HAP-1 (cell line): ENCODE data around the gene SCNN1G.

Experiments used
- DNase-seq, 2 experiments: peaks; one replicate each; pipeline ENCODE4 v3.0.0-alpha.2; 2016 to 2020; ENCODE audit warnings: low spot score in 2 of 2
- H3K27me3 ChIP-seq: fragments of 250-450 bp; sonication (Bioruptor Pico); 2 replicates; pipeline ENCODE4 v1.5.1; 2020; ENCODE audit warnings: low read depth, mild to moderate bottlenecking, moderate library complexity
- H3K36me3 ChIP-seq: fragments of 250-450 bp; sonication (Bioruptor Pico); replicated peaks from 2 replicates; pipeline ENCODE4 v1.5.1; 2020; ENCODE audit warnings: mild to moderate bottlenecking
- H3K4me1 ChIP-seq: fragments of 250-450 bp; sonication (Bioruptor Pico); 2 replicates; pipeline ENCODE4 v1.5.1; 2020; ENCODE audit warnings: mild to moderate bottlenecking
- H3K4me3 ChIP-seq: fragments of 250-450 bp; sonication (Bioruptor Pico); 2 replicates; pipeline ENCODE4 v1.5.1; 2020; ENCODE audit warnings: mild to moderate bottlenecking, moderate library complexity
- H3K9me3 ChIP-seq: fragments of 250-450 bp; sonication (Bioruptor Pico); 2 replicates; pipeline ENCODE4 v1.5.1; 2020; ENCODE audit warnings: mild to moderate bottlenecking, moderate library complexity
- in situ Hi-C: fragments of 300-500 bp; cut with MboI; formaldehyde crosslinking; loops from 3 replicates; pipeline ENCODE4 v1.14.3; 2020; ENCODE audit warnings: low sequenced_read_pairs, inconsistent platforms, mixed read lengths

Gene SCNN1G

DNA sequence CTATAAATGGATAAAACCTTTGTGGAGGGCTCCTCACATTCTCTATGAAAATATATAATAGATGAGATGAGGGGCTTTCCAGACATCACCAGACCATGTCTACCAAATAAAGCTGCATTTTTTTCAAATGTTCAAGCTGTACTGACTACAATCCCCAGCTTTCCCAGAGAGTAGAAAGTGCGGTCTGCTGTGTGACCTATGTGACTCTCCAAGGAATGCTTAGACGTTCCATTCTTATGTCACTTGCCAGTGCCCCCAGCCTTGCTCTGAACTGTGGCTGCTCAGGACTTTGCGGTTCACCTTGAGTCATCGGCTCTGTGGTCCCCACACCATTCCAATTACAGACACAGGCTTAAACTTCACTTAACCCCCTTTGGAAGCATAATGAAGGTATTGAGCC, 71.8 kb downstream of the SCNN1G start:
- H3K36me3 ChIP-seq, result no peaks in the 10 kb centered on the region
- H3K4me1 ChIP-seq, result no peaks in the 10 kb centered on the region
- no peaks in the 10 kb centered on the region for H3K27me3 ChIP-seq
- no peak overlapping the region for H3K4me3 ChIP-seq
- no peak for DNase-seq
- no peaks in the 10 kb centered on the region for H3K9me3 ChIP-seq
- in situ Hi-C loops, result no loop called here

DNA sequence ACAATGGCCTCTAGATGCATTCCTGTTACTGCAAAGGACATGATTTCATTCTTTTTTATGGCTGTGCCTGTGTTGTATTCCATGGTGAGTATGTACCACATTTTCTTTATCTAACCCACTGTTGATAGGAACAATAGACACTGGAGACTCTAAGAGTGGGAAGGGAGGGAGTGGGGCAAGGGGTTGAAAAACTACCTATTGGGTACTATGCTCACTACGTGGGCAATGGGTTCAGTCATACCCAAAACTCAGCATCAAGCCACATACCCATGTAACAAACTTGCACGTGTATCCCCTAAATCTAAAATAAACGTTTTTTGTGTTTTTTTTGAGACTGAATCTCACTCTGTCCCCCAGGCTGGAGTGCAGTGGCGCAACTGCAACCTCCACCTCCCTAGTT, 72.5 kb downstream of the SCNN1G start:
- Histone ChIP-seq H3K27me3 (no peaks in the 10 kb centered on the region), H3K36me3 (no peaks in the 10 kb centered on the region), H3K4me1 (no peaks in the 10 kb centered on the region), H3K9me3 (no peaks in the 10 kb centered on the region), H3K4me3 (no peak overlapping the region)
- DNase-seq, result no peak
- in situ Hi-C loops, result no loop called here

DNA sequence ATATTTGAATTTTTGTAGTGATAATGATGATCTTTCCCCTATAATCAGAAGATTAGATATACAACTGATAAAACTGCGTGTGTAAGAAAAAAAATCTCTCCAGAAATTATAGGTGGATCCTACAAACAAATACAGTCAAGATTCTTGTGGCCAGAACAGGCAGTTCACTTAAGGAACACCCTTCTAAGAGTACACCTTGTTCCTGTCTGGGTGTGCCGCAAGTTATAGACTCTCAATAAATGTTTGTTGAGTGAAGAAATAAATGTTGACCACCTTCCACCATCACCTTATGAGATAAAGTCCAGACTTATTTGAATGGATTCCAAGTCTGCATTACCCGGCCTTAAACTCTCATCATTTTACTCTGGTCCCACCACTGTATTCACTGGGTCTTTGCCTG, 73.9 kb downstream of the SCNN1G start:
- no peaks in the 10 kb centered on the region for H3K9me3 ChIP-seq

DNA sequence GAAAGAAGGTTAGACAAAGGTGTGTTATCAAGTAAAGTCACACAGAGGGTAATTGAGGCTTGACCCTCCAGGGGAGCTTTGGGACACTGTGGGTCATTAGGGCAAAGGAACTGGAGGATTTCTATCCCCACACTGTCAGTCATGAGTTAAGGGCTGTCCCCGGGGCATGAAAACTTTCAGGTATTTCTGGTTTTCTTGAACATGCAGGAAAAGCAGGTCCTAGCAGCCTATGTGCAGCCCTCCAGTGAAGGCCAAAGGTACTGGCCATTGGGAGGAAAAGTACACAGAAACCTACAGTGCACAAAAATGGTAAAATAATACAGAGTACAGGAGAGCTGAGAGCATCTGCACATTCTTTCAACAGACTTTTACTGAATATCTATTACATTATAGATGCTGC, 75.1 kb downstream of the SCNN1G start:
- Histone ChIP-seq H3K4me3 (no peak overlapping the region), H3K4me1 (no peaks in the 10 kb centered on the region), H3K36me3 (no peaks in the 10 kb centered on the region), H3K27me3 (no peaks in the 10 kb centered on the region), H3K9me3 (no peaks in the 10 kb centered on the region)
- in situ Hi-C loops, result no loop called here
- DNase-seq, result no peak

More for the DNA sequence above, 73.9 kb downstream of the SCNN1G start:
- no peaks in the 10 kb centered on the region for H3K4me1 ChIP-seq
- in situ Hi-C loops, result no loop called here
- H3K4me3 ChIP-seq, result no peak overlapping the region
- H3K27me3 ChIP-seq, result no peaks in the 10 kb centered on the region
- H3K36me3 ChIP-seq, result no peaks in the 10 kb centered on the region
- no peak for DNase-seq

DNA sequence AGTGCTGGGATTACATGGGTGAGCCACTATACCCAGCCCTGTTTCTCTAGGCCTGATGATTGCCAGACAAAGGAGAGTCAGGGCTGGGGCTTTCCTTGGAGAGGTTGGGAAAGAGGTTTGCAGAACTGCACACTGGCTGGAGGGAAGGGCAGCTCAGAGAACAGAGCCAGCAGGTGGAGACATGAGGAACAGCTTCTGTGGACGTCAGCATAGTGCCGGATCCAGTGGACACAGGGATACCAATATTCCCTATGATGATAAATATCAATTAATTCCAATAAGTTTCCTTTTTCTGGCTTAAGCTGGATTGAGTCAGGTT, 76.3 kb downstream of the SCNN1G start:
- no peaks in the 10 kb centered on the region for H3K4me1 ChIP-seq
- H3K27me3 ChIP-seq, result no peaks in the 10 kb centered on the region
- no peak for DNase-seq
- no peak overlapping the region for H3K4me3 ChIP-seq
- no peaks in the 10 kb centered on the region for H3K9me3 ChIP-seq
- in situ Hi-C loops, result no loop called here
- H3K36me3 ChIP-seq, result no peaks in the 10 kb centered on the region
